Mesendoderm (in vitro differentiated cells): ENCODE data around the gene STRAP.

Experiments used
- DNase-seq: peaks from one replicate; pipeline ENCODE4 v3.0.0; 2013
- H2AK5ac ChIP-seq: 2 replicates; pipeline ENCODE4 v1.6.1; 2013; ENCODE audit warnings: low read length, inconsistent platforms
- H2BK120ac ChIP-seq: 2 replicates; pipeline ENCODE4 v1.6.1; 2013; ENCODE audit warnings: low read depth, mild to moderate bottlenecking, low read length, moderate library complexity, mixed read lengths
- H2BK15ac ChIP-seq: replicated peaks from 2 replicates; pipeline ENCODE4 v1.6.1; 2013; ENCODE audit warnings: low read depth, mild to moderate bottlenecking, moderate library complexity
- H2BK5ac ChIP-seq: 2 replicates; pipeline ENCODE4 v1.6.1; 2013; ENCODE audit warnings: low read length, inconsistent platforms
- H3K18ac ChIP-seq: 2 replicates; pipeline ENCODE4 v1.6.1; 2013; ENCODE audit warnings: mild to moderate bottlenecking, low read length, mixed read lengths
- H3K23ac ChIP-seq: one replicate; pipeline ENCODE4 v1.6.1; 2013; ENCODE audit warnings: low read length
- H3K27ac ChIP-seq: 2 replicates; pipeline ENCODE4 v1.5.1; 2013; ENCODE audit warnings: low read depth, mild to moderate bottlenecking, inconsistent platforms, low read length, moderate library complexity
- H3K27me3 ChIP-seq: 2 replicates; pipeline ENCODE4 v1.6.1; 2013; ENCODE audit warnings: low read length, control low read depth, mild to moderate bottlenecking, inconsistent platforms; ENCODE audit not compliant: insufficient read depth, poor library complexity
- H3K36me3 ChIP-seq: 2 replicates; pipeline ENCODE4 v1.6.1; 2013; ENCODE audit warnings: low read length, inconsistent platforms; ENCODE audit not compliant: control insufficient read depth, insufficient read depth
- H3K4ac ChIP-seq: one replicate; pipeline ENCODE4 v1.6.1; 2013; ENCODE audit warnings: low read depth, mild to moderate bottlenecking, low read length, moderate library complexity
- H3K4me1 ChIP-seq: 2 replicates; pipeline ENCODE4 v1.6.1; 2013; ENCODE audit warnings: low read depth, low read length, inconsistent platforms; ENCODE audit not compliant: control insufficient read depth
- H3K4me2 ChIP-seq: 2 replicates; pipeline ENCODE4 v1.6.1; 2013; ENCODE audit warnings: low read length
- H3K4me3 ChIP-seq: 2 replicates; pipeline ENCODE4 v1.5.1; 2013; ENCODE audit warnings: mild to moderate bottlenecking, low read length
- H3K56ac ChIP-seq: one replicate; pipeline ENCODE4 v1.6.1; 2013; ENCODE audit warnings: low read length
- H3K79me1 ChIP-seq: 2 replicates; pipeline ENCODE4 v1.6.1; 2013; ENCODE audit warnings: low read length, inconsistent platforms
- H3K79me2 ChIP-seq: 2 replicates; pipeline ENCODE4 v1.6.1; 2013; ENCODE audit warnings: mild to moderate bottlenecking, low read length; ENCODE audit not compliant: control insufficient read depth, insufficient read depth
- H3K9ac ChIP-seq: 2 replicates; pipeline ENCODE4 v1.6.1; 2013; ENCODE audit warnings: low read length, inconsistent platforms
- H4K5ac ChIP-seq: one replicate; pipeline ENCODE4 v1.6.1; 2013; ENCODE audit warnings: low read length
- H4K8ac ChIP-seq: one replicate; pipeline ENCODE4 v1.6.1; 2013; ENCODE audit warnings: low read depth, mild to moderate bottlenecking, control low read depth, low read length, moderate library complexity
- WGBS: extraction: QIAGEN DNeasy Blood & Tissue Kit; methylation state at CpG from one replicate; pipeline ENCODE4 v1.1.7; 2013; ENCODE audit warnings: low lambda C conversion rate, missing lambda C conversion rate; ENCODE audit not compliant: insufficient coverage; ENCODE audit errors: extremely low coverage; 5-methylcytosine and 5-hydroxymethylcytosine counted together

The STRAP gene

GRCh38 chr12:15861404-15861803 is 20.8 kb upstream of the STRAP start:
- Histone ChIP-seq H3K4me3 (no peak overlapping the region), H3K4me2 (no peak overlapping the region), H2BK15ac (no peak overlapping the region), H3K56ac (no peak overlapping the region), H3K18ac (no peak overlapping the region), H3K79me1 (no peaks in the 10 kb centered on the region), H4K8ac (no peak overlapping the region), H3K23ac (no peak overlapping the region), H3K27ac (no peak overlapping the region), H3K79me2 (no peaks in the 10 kb centered on the region), H2AK5ac (no peak overlapping the region), H3K4me1 (no peaks in the 10 kb centered on the region), H3K27me3 (no peaks in the 10 kb centered on the region), H3K9ac (no peak overlapping the region), H3K36me3 (no peaks in the 10 kb centered on the region), H2BK5ac (no peak overlapping the region), H4K5ac (no peak overlapping the region), H3K4ac (no peak overlapping the region), H2BK120ac (no peak overlapping the region)
- WGBS: no CpG with 5 or more reads among the region's 1 CpG
- no peak for DNase-seq

GRCh38 chr12:15862840-15863239 is 19.3 kb upstream of the STRAP start:
- Histone ChIP-seq H3K79me1 (no peaks in the 10 kb centered on the region), H3K27ac (no peak overlapping the region), H3K4me1 (no peaks in the 10 kb centered on the region), H2BK120ac (no peak overlapping the region), H3K79me2 (no peaks in the 10 kb centered on the region), H3K18ac (no peak overlapping the region), H3K27me3 (no peaks in the 10 kb centered on the region), H3K4me3 (no peak overlapping the region), H2AK5ac (no peak overlapping the region), H2BK5ac (no peak overlapping the region), H3K4me2 (no peak overlapping the region), H3K56ac (no peak overlapping the region), H4K5ac (no peak overlapping the region), H3K9ac (no peak overlapping the region), H2BK15ac (no peak overlapping the region), H3K23ac (no peak overlapping the region), H3K4ac (no peak overlapping the region), H4K8ac (no peak overlapping the region), H3K36me3 (no peaks in the 10 kb centered on the region)
- no CpG with 5 or more reads among the region's 1 CpG for WGBS
- DNase-seq: no peak

DNA sequence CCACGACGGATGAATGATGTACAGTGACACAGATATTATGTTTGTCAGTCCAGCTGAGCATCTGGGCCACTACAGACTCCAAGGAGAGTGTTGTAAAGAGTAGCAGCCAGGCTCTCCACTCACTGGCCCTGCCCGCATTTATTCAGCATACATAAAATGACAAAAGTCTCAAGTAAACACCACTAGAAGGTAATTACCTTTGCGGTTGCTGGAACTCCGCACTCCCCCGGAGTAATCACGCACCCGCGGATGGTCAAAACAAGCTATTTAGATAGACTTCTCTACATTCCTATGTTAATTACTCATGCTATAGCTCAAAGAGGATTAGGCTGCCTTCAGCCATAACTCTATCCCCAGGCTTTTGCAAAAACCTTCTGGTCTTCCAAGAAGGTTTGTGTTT is 18.8 kb upstream of the STRAP start:
- H2BK5ac ChIP-seq: no peak overlapping the region
- H3K23ac ChIP-seq: no peak overlapping the region
- no peak overlapping the region for H2AK5ac ChIP-seq
- H3K4me3 ChIP-seq: no peak overlapping the region
- H2BK120ac ChIP-seq: no peak overlapping the region
- no peak overlapping the region for H3K27ac ChIP-seq
- H3K27me3 ChIP-seq: no peaks in the 10 kb centered on the region
- peak overlapping the region; percentile 51 for H3K18ac ChIP-seq
- H2BK15ac ChIP-seq: no peak overlapping the region
- peak; percentile 53 for DNase-seq
- no CpG with 5 or more reads among the region's 9 CpGs for WGBS
- no peak overlapping the region for H3K9ac ChIP-seq
- H4K8ac ChIP-seq: no peak overlapping the region
- H3K79me2 ChIP-seq: no peaks in the 10 kb centered on the region
- no peaks in the 10 kb centered on the region for H3K36me3 ChIP-seq
- no peak overlapping the region for H3K4me2 ChIP-seq
- H4K5ac ChIP-seq: no peak overlapping the region
- no peaks in the 10 kb centered on the region for H3K4me1 ChIP-seq
- H3K56ac ChIP-seq: no peak overlapping the region
- H3K79me1 ChIP-seq: no peaks in the 10 kb centered on the region
- no peak overlapping the region for H3K4ac ChIP-seq

DNA sequence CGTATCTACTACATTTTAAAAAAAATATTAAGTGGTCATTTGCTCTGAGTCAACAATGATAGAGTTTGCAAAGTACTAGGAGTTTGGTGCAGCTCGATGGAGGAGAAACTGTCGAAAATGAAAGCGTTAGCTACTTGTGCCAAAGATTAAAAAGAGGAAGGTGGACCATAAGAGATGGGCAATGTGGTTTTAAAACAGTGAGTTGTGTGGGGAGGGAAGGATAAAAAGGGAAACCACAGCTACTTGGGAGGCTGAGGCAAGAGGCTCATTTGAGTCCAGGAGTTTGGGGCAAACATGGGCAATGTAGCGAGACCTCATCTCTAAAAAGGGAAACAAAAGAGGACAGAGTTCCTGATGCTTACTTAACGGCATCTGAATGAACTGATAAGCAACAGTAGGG is 18.2 kb upstream of the STRAP start:
- WGBS: no CpG with 5 or more reads among the region's 6 CpGs
- no peak overlapping the region for H3K23ac ChIP-seq

GRCh38 chr12:15868186-15868585 is 14.0 kb upstream of the STRAP start:
- Histone ChIP-seq H3K4ac (no peak overlapping the region), H2BK5ac (no peak overlapping the region), H3K27me3 (no peaks in the 10 kb centered on the region), H2BK15ac (no peak overlapping the region), H2BK120ac (no peak overlapping the region), H3K9ac (no peak overlapping the region), H3K4me3 (no peak overlapping the region), H3K79me1 (no peaks in the 10 kb centered on the region), H4K8ac (no peak overlapping the region), H3K4me2 (no peak overlapping the region), H3K23ac (no peak overlapping the region), H3K36me3 (no peaks in the 10 kb centered on the region), H3K18ac (no peak overlapping the region), H3K79me2 (no peaks in the 10 kb centered on the region), H3K4me1 (no peaks in the 10 kb centered on the region), H2AK5ac (no peak overlapping the region), H4K5ac (no peak overlapping the region), H3K27ac (no peak overlapping the region), H3K56ac (no peak overlapping the region)
- DNase-seq: no peak
- WGBS: no CpG with 5 or more reads among the region's 3 CpGs

More for the DNA sequence above, 18.2 kb upstream of the STRAP start:
- H3K4me2 ChIP-seq: no peak overlapping the region
- no peak overlapping the region for H2BK15ac ChIP-seq
- no peaks in the 10 kb centered on the region for H3K27me3 ChIP-seq
- no peak overlapping the region for H3K4ac ChIP-seq
- no peak for DNase-seq
- no peak overlapping the region for H3K56ac ChIP-seq
- no peak overlapping the region for H3K27ac ChIP-seq
- H3K18ac ChIP-seq: no peak overlapping the region
- no peak overlapping the region for H2BK120ac ChIP-seq
- no peak overlapping the region for H4K5ac ChIP-seq
- H4K8ac ChIP-seq: no peak overlapping the region
- H2BK5ac ChIP-seq: no peak overlapping the region
- no peak overlapping the region for H2AK5ac ChIP-seq
- no peak overlapping the region for H3K9ac ChIP-seq
- H3K79me1 ChIP-seq: no peaks in the 10 kb centered on the region
- H3K4me3 ChIP-seq: no peak overlapping the region
- no peaks in the 10 kb centered on the region for H3K79me2 ChIP-seq
- H3K4me1 ChIP-seq: no peaks in the 10 kb centered on the region
- H3K36me3 ChIP-seq: no peaks in the 10 kb centered on the region

DNA sequence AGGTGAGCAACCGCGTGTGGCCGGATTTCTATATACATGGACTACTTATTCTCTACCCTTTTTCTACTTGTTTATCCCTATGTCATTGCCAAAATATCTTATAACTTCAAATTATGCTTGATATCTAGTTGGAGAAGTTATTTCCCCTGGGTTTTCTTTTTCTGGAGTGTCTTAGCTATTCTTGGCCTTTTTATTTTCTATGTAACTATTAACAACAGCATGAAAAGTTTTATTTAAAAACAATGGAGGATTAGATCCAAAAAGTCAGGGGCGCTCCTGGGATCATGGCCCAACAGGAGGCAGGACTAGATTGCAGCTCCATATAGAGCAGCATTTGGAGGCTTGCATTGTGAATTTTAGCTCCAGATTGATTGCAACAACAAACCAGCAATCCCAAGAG is 8.6 kb upstream of the STRAP start:
- H3K23ac ChIP-seq: no peak overlapping the region
- WGBS: no CpG with 5 or more reads among the region's 4 CpGs

More for the DNA sequence above, 8.6 kb upstream of the STRAP start:
- Histone ChIP-seq H3K36me3 (no peaks in the 10 kb centered on the region), H2BK120ac (no peak overlapping the region), H3K79me1 (no peaks in the 10 kb centered on the region), H3K4me2 (no peak overlapping the region), H3K27ac (no peak overlapping the region), H3K4me1 (no peaks in the 10 kb centered on the region), H3K27me3 (no peaks in the 10 kb centered on the region), H3K9ac (no peak overlapping the region), H4K8ac (no peak overlapping the region), H3K4ac (no peak overlapping the region), H3K56ac (no peak overlapping the region), H3K18ac (no peak overlapping the region), H3K79me2 (no peaks in the 10 kb centered on the region), H4K5ac (no peak overlapping the region), H2BK5ac (no peak overlapping the region), H2AK5ac (no peak overlapping the region), H3K4me3 (no peak overlapping the region), H2BK15ac (no peak overlapping the region)
- no peak for DNase-seq
